ENCODE measurements around the gene TRNAU1AP. TPM values are rescaled to one million over a fixed set of nuclear protein-coding genes. Genes with fewer than 3 reads are reported as not detected.

The TRNAU1AP gene
- polyA plus RNA-seq, 4 donors, result 21.6 to 27.0 (median 23.3) TPM

DNA sequence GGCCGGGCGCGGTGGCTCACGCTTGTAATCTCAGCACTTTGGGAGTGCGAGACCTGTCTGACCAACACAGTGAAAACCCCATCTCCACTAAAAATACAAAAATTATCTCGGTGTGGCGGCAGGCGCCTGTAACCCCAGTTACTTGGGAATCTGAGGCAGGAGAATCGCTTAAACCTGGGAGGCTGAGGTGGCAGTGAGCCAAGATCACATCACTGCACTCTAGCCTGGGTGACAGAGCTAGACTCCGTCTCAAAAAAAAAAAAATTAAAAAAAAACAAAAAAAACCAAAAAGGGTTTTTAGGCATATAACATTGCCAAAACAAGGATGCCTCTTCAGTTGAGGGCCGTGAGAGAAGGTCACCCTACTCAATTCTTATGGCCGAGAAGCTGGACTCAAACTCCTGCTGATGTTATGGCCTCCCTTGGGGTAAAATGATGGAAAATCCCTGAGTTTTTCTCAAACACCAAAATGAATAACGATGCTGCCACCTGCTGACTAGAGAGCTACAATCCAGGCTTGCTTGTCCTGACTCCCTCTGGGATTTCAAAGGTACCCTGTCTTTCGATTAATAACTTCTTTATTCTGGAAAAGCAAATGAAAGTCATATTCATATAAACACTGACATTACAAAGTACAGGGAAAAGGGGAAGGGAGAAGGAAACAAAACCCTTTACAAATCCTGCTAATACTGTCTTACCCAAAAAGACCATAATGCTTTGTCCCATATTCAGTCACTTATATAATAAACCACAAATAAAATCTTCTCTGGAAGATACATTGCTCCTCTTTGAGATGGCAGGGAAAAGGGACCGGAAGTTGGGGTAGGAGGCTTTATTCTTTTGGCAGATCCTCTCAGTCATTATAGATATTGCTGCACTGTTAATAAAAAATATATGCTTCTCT lies 49.9 kb downstream of the TRNAU1AP start:
- DNase-seq (ENCODE audit: low read depth in 4 of 4, low spot score in 2 of 4), result peak in 2 of 4 donors; percentile 44 to 75

DNA sequence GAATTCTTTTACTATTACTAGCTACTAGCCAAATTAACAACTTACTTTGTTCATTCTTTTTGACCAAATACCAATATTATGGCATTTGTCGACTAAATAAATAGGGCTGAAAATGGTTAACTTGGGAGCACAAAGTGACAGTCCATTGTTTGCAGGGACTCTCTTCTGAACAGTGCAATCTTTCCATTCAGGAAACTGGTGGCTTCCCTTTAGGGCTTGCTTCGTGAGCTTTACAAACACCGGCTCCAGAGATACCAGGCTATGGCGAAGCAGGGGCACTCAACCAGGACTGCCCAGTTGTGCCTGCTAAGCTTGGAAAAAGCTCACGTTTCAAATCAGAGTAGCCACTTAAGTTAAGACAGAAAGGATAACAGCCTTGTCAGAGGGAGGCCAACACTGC lies 51.5 kb downstream of the TRNAU1AP start:
- no peak for DNase-seq (ENCODE audit: low read depth in 4 of 4, low spot score in 2 of 4)

DNA sequence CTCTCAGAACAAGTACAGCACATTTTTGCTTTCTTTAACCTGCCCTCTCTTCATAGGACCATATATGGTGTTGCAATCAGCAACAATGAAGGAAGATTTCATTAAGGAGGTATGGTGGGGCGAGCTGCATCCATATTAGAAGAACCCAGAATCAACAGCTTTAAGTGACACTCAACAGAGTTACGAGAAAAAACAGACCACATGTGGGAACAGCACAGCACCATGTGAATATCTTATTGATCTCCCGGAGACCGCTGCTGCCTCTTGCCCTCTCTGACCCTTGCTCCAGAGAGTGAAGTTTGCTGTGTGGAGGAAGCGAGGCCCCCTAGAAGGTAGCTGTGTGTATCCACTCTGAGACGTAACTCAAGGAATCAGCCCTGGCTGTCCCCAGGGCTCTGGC lies 52.1 kb downstream of the TRNAU1AP start:
- no peak for DNase-seq (ENCODE audit: low read depth in 4 of 4, low spot score in 2 of 4)

DNA sequence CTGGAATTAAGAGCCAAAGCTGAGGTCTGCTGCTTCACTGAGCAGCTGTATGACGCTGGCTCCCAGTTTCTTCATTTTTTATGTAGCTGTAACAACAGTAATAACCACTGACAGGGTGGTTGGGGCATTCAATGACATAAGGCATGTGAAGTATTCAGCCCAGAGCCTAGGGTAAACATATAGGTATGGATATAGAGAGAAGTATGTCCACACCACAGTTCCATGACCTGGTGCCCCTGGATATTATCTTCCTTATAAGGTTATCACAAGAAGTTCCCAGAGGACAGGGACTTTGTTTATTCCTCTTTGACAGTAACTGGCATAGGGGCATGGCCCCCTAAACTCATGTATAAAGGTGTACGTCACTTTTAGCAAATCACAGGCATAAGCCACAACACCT lies 53.9 kb downstream of the TRNAU1AP start:
- no peak for DNase-seq (ENCODE audit: low read depth in 4 of 4, low spot score in 2 of 4)

DNA sequence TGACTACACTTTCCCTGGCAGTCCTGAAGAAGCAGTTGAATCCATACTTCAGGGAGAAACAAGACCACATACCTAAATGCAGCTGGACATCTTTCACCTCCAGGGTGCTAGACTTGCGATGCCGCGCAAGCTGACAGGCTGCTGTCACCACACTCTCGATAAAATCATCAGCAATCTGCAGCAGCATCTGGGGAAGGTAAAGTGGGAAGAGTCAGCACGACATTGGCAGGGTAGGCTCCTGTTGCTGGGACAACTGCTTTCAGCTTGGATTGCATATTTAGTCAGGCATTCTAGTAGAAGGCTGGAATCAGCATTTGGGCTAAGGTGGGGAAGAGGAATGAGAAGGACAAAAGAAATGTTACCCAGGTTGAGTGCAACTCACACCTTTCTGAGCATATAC lies 60.3 kb downstream of the TRNAU1AP start:
- no peak for DNase-seq (ENCODE audit: low read depth in 4 of 4, low spot score in 2 of 4)

Other genes starting within 250 kb of the TRNAU1AP start
- 10 to 100 TPM; 19.1 to 27.2 (median 21.1) TPM for gene MED18, start 224.0 kb upstream of the TRNAU1AP start, polyA plus RNA-seq (ENCODE audit: insufficient read length in 4 of 4)
- gene PHACTR4, start 183.3 kb upstream of the TRNAU1AP start, polyA plus RNA-seq (ENCODE audit: insufficient read length in 4 of 4), result 10 to 100 TPM; 61.5 to 89.8 (median 85.0) TPM
- 10 to 100 TPM; 30.9 to 41.2 (median 36.2) TPM for gene RCC1, start 47.0 kb upstream of the TRNAU1AP start, polyA plus RNA-seq (ENCODE audit: insufficient read length in 4 of 4)
- 1 to 10 TPM; 2.1 to 3.7 (median 3.0) TPM for gene RAB42, start 39.2 kb downstream of the TRNAU1AP start, polyA plus RNA-seq (ENCODE audit: insufficient read length in 4 of 4)
- gene TAF12, start 90.0 kb downstream of the TRNAU1AP start, polyA plus RNA-seq (ENCODE audit: insufficient read length in 4 of 4), result 10 to 100 TPM; 28.9 to 32.5 (median 31.6) TPM
- gene RNU11, start 95.5 kb downstream of the TRNAU1AP start, polyA plus RNA-seq (ENCODE audit: insufficient read length in 4 of 4), result 1 to 10 TPM in 1 of 4 donors, not detected in 3; 4.0 TPM
- 10 to 100 TPM; 15.7 to 18.5 (median 18.3) TPM for gene GMEB1, start 115.7 kb downstream of the TRNAU1AP start, polyA plus RNA-seq (ENCODE audit: insufficient read length in 4 of 4)
- 100 to 1,000 TPM in 1 of 4 donors, 10 to 100 TPM in 3; 83.1 to 100 (median 87.6) TPM for gene YTHDF2, start 183.9 kb downstream of the TRNAU1AP start, polyA plus RNA-seq (ENCODE audit: insufficient read length in 4 of 4)